Subcutaneous abdominal adipose tissue (tissue), 5 donors: ENCODE results near the gene CD19.

Source experiments
- H3K27ac ChIP-seq: one replicate; pipeline ENCODE4 v1.7.0; 2013; ENCODE audit warnings: low read depth, mild to moderate bottlenecking, inconsistent platforms, low read length, moderate library complexity
- H3K27me3 ChIP-seq, 5 donors: one replicate each; pipeline ENCODE4 v1.7.0; 2013; ENCODE audit warnings: low read length in 5 of 5, inconsistent platforms in 1 of 5; ENCODE audit not compliant: control insufficient read depth in 5 of 5, insufficient read depth in 4 of 5
- H3K36me3 ChIP-seq, 5 donors: one replicate each; pipeline ENCODE4 v1.7.0; 2013; ENCODE audit warnings: low read length in 5 of 5; ENCODE audit not compliant: control insufficient read depth in 5 of 5, insufficient read depth in 5 of 5
- H3K4me1 ChIP-seq, 5 donors: one replicate each; pipeline ENCODE4 v1.7.0; 2013; ENCODE audit warnings: low read length in 5 of 5, mild to moderate bottlenecking in 3 of 5, moderate library complexity in 1 of 5; ENCODE audit not compliant: control insufficient read depth in 5 of 5, insufficient read depth in 5 of 5
- H3K4me3 ChIP-seq, 5 donors: one replicate each; pipeline ENCODE4 v1.7.0; 2013; ENCODE audit warnings: low read length in 5 of 5, low read depth in 1 of 5
- H3K9ac ChIP-seq, 5 donors: one replicate each; pipeline ENCODE4 v1.7.0; 2013; ENCODE audit warnings: low read length in 5 of 5, mild to moderate bottlenecking in 4 of 5, moderate library complexity in 3 of 5
- H3K9me3 ChIP-seq, 5 donors: one replicate each; pipeline ENCODE4 v1.7.0; 2013; ENCODE audit warnings: low read length in 5 of 5; ENCODE audit not compliant: control insufficient read depth in 5 of 5
- donor health status: healthy.
- donor health status: healthy.
- donor health status: healthy.
- donor health status: healthy.
- donor health status: healthy.

Gene CD19

DNA sequence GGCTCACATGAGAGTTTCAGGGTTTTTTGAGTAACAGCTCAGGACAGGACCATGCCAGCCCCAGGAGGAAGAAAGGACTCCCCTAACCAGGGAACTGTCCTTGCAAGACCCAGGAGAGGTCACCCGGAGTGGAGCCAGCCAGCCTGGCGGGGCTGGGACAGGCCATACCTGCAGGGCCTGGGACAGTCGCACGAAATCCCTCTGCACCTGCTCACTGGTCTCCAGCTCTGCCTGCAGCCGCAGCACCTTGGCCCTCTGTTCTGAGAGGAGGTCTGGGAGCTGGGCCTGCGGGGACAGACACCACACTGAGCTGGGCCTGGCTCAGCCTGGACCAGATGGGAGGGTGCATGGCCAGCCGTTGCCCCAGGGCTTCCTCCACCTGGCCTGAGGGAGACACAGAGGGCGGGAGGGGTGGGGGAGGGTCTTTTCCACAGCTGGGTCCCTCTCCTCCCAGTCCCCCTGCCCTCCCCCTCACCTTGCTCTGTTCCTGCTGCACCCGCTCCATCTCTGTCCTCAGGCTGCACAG, 26.5 kb upstream of the CD19 start:
- H3K9me3 ChIP-seq: no peaks in the 10 kb centered on the region
- H3K4me3 ChIP-seq: no peak overlapping the region
- no peaks in the 10 kb centered on the region for H3K4me1 ChIP-seq
- H3K27ac ChIP-seq: no peak overlapping the region
- peaks cover 0 to 30% (median 22%) of the 10 kb centered on the region in 5 donors for H3K36me3 ChIP-seq
- no peaks in the 10 kb centered on the region for H3K27me3 ChIP-seq
- H3K9ac ChIP-seq: no peak overlapping the region

GRCh38 chr16:28905800-28906372, 25.9 kb upstream of the CD19 start:
- Histone ChIP-seq H3K36me3 (peaks cover 0 to 36% (median 28%) of the 10 kb centered on the region in 5 donors), H3K4me1 (no peaks in the 10 kb centered on the region), H3K27me3 (no peaks in the 10 kb centered on the region), H3K4me3 (no peak overlapping the region), H3K27ac (no peak overlapping the region), H3K9ac (no peak overlapping the region), H3K9me3 (no peaks in the 10 kb centered on the region)

GRCh38 chr16:28910086-28911031, 21.4 kb upstream of the CD19 start:
- Histone ChIP-seq H3K4me3 (no peak overlapping the region), H3K4me1 (no peaks in the 10 kb centered on the region), H3K27ac (no peak overlapping the region), H3K9me3 (no peaks in the 10 kb centered on the region), H3K36me3 (peaks cover 0 to 53% (median 39%) of the 10 kb centered on the region in 5 donors), H3K9ac (no peak overlapping the region), H3K27me3 (no peaks in the 10 kb centered on the region)

- no peak overlapping the region for H3K4me3 ChIP-seq
- no peaks in the 10 kb centered on the region for H3K9me3 ChIP-seq
- no peaks in the 10 kb centered on the region for H3K4me1 ChIP-seq
- no peaks in the 10 kb centered on the region for H3K27me3 ChIP-seq
- no peak overlapping the region for H3K27ac ChIP-seq
- no peak overlapping the region for H3K9ac ChIP-seq
- peaks cover 0 to 55% (median 38%) of the 10 kb centered on the region in 5 donors for H3K36me3 ChIP-seq
These were observed 19.2 kb upstream of the CD19 start for GRCh38 chr16:28912558-28912957.

DNA sequence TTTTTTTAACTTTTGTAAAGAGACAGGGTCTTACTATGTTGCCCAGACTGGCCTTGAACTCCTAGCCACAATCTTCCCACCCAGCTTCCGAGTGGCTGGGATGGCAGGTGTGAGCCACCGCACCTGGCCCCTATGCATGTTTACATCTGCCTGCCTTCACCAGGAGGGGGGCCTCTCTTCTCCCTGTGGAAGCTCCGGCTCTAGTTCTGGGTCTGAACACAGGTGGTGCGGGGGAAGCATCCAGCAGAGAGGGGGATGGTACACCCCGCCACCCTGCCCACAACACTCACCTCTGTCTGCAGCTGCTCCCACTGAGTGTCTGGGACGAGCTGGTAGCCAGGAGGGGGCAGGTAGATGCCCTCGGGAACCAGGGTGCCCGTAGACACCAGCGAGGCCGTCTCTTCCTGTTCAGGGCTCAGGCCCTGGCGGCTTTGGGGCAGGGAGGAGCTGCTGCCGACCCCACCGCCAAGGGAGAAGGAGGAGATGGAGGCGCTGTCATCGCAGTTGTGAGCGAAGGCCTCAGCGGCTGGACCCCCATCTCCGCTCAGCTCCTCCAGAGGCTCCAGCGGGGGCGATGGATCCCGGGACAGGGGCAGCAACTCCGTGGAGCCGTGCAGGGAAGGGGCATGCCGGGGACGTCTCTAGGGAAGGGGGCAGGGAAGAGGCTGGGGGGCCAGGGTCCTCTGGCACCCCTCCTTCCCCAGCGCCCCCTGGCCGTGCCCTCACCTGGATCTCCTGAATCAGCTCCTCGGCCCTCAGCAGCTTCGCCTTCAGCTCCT, 17.6 kb upstream of the CD19 start:
- Histone ChIP-seq H3K4me3 (no peak overlapping the region), H3K27ac (no peak overlapping the region), H3K9ac (no peak overlapping the region), H3K9me3 (no peaks in the 10 kb centered on the region), H3K4me1 (no peaks in the 10 kb centered on the region), H3K27me3 (no peaks in the 10 kb centered on the region), H3K36me3 (peaks cover 0 to 57% (median 38%) of the 10 kb centered on the region in 5 donors)

DNA sequence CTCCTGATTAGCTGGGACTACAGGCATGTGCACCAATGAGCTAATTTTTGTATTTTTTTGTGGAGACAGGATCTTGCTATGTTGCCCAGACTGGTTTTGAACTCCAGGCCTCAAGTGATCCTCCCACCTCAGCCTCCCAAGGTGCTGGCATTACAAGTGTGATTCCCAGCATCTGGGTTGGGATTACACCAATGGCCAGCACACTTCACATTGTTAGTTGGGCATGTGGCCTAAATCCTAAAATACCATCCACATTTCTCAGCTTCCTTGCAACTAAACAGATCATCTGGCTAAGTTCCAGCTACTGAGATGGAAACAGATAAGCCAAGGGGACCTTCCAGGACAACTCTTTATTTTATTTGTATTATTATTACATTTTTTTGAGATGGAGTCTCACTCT, 16.6 kb upstream of the CD19 start:
- no peaks in the 10 kb centered on the region for H3K9me3 ChIP-seq
- H3K36me3 ChIP-seq: peaks cover 0 to 66% (median 44%) of the 10 kb centered on the region in 5 donors
- H3K4me1 ChIP-seq: no peaks in the 10 kb centered on the region
- no peak overlapping the region for H3K27ac ChIP-seq
- H3K9ac ChIP-seq: no peak overlapping the region
- H3K4me3 ChIP-seq: no peak overlapping the region
- no peaks in the 10 kb centered on the region for H3K27me3 ChIP-seq

- Histone ChIP-seq H3K36me3 (peaks cover 0 to 56% (median 36%) of the 10 kb centered on the region in 5 donors), H3K4me3 (no peak overlapping the region), H3K27me3 (no peaks in the 10 kb centered on the region), H3K9ac (no peak overlapping the region), H3K9me3 (no peaks in the 10 kb centered on the region), H3K4me1 (no peaks in the 10 kb centered on the region), H3K27ac (no peak overlapping the region)
These were observed 14.7 kb upstream of the CD19 start for GRCh38 chr16:28917095-28917494.

- H3K4me3 ChIP-seq: no peak overlapping the region
- no peaks in the 10 kb centered on the region for H3K9me3 ChIP-seq
- H3K27me3 ChIP-seq: no peaks in the 10 kb centered on the region
- no peak overlapping the region for H3K9ac ChIP-seq
- peaks cover 0 to 43% (median 30%) of the 10 kb centered on the region in 5 donors for H3K36me3 ChIP-seq
- H3K27ac ChIP-seq: no peak overlapping the region
- no peaks in the 10 kb centered on the region for H3K4me1 ChIP-seq
These were observed 13.1 kb upstream of the CD19 start for GRCh38 chr16:28918698-28919097.

DNA sequence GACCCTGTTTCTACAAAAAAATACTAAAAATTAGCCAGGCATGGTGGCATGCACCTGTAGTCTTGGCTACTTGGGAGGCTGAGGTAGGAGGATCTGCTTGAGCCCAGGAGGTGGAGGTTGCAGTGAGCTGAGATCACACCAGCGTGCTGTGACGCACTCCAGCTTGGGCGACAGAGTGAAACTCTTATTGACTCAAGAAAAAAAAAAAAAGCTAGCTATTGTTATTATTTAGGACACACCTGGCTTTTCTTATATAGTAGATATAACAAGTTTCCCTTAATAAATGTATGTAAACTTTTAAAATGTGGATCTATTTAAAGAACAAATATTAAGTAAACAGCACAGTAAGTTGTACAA, 8.6 kb upstream of the CD19 start:
- H3K27ac ChIP-seq: no peak overlapping the region
- H3K4me1 ChIP-seq: peaks cover 2 to 14% (median 14%) of the 10 kb centered on the region in 5 donors
- no peaks in the 10 kb centered on the region for H3K9me3 ChIP-seq
- H3K36me3 ChIP-seq: peaks cover 0 to 19% (median 9%) of the 10 kb centered on the region in 5 donors
- H3K4me3 ChIP-seq: no peak overlapping the region
- no peaks in the 10 kb centered on the region for H3K27me3 ChIP-seq
- no peak overlapping the region for H3K9ac ChIP-seq
